Upper lobe of left lung (tissue), 6 donors: ENCODE results near the gene LHFPL2. TPM values are rescaled to one million over a fixed set of nuclear protein-coding genes. Genes with fewer than 3 reads are reported as not detected.

Experiments
- ATAC-seq, 2 donors: fragments of 200-7000 bp; cut with Tn5 transposase; one replicate each; pipeline ENCODE4 v1.9.1; 2022; ENCODE audit warnings: mild to moderate bottlenecking in 2 of 2, moderate library complexity in 2 of 2; ENCODE audit not compliant: low FRiP score in 2 of 2
- DNase-seq, 2 donors: peaks; one replicate each; pipeline ENCODE4 v3.0.0-alpha.2; 2019 to 2020
- H3K27ac ChIP-seq, 4 donors: fragments of 200-600 bp; sonication (generic); one replicate each; pipeline ENCODE4 v1.5.1; 2016 to 2019
- H3K27me3 ChIP-seq, 4 donors: fragments of 200-600 bp; sonication (generic); one replicate each; pipeline ENCODE4 v1.5.1; 2017 to 2019
- H3K36me3 ChIP-seq, 4 donors: fragments of 200-600 bp; sonication (generic); one replicate each; pipeline ENCODE4 v1.5.1; 2016 to 2019
- H3K4me1 ChIP-seq, 4 donors: fragments of 200-600 bp; sonication (generic); one replicate each; pipeline ENCODE4 v1.5.1; 2018 to 2019
- H3K4me3 ChIP-seq, 4 donors: fragments of 200-600 bp; sonication (generic); one replicate each; pipeline ENCODE4 v1.5.1; 2017 to 2019; ENCODE audit warnings: mild to moderate bottlenecking in 2 of 4, moderate library complexity in 1 of 4
- H3K9me3 ChIP-seq, 4 donors: fragments of 200-600 bp; sonication (generic); one replicate each; pipeline ENCODE4 v1.5.1; 2018 to 2019
- CTCF ChIP-seq, 6 experiments: fragments of 450-650 bp in 4 of 6; fragments of 200-600 bp in 2 of 6; sonication (generic) in 2 of 6; IDR thresholded peaks; one replicate each; pipeline ENCODE4 v1.5.1; 2016 to 2019; ENCODE audit warnings: antibody characterized with exemption in 6 of 6
- EP300 ChIP-seq, 4 donors: sonication (generic); formaldehyde crosslinking; IDR thresholded peaks; one replicate each; pipeline ENCODE4 v1.5.1; 2017; ENCODE audit warnings: antibody characterized with exemption in 4 of 4, control low read depth in 2 of 4
- POLR2A ChIP-seq, 4 donors: fragments of 450-650 bp; IDR thresholded peaks; one replicate each; pipeline ENCODE4 v1.5.1; 2016 to 2017; ENCODE audit warnings: antibody characterized with exemption in 4 of 4, mild to moderate bottlenecking in 2 of 4
- POLR2AphosphoS5 ChIP-seq, 2 donors: sonication (generic); formaldehyde crosslinking; IDR thresholded peaks; one replicate each; pipeline ENCODE4 v1.5.1; 2017; ENCODE audit warnings: antibody characterized with exemption in 2 of 2
- WGBS, 2 donors: methylation state at CpG; one replicate each; pipeline ENCODE4 v1.1.5; 2017 to 2018; 5-methylcytosine and 5-hydroxymethylcytosine counted together
- total RNA-seq, 6 donors: library from RNA; depleted of rRNA in 4 of 6; stranded (reverse); fragments of >200 nt in 4 of 6; gene quantifications; one replicate each; pipeline versions ENCODE4 v1.1.0 to v1.2.1, GENCODE V29; 2016 to 2021
- donor health status: DM: no; HTN: no; CAD: no; lungs with moderate emphysema.
- donor health status: DM: no; HTN: yes; CAD: no; lungs with severe emphysema.

The LHFPL2 gene
- total RNA-seq, 6 donors from 2014 or later = 17.3 to 69.5 (median 32.9) TPM

GRCh38 chr5:78514427-78515330 is 133.9 kb downstream of the LHFPL2 start:
- no peaks in the 10 kb centered on the region for H3K27me3 ChIP-seq
- no peak overlapping the region for H3K27ac ChIP-seq
- peaks cover 26 to 39% (median 29%) of the 10 kb centered on the region in 4 donors for H3K4me1 ChIP-seq
- H3K36me3 ChIP-seq = no peaks in the 10 kb centered on the region
- DNase-seq (no peak), ATAC-seq (no peak)
- WGBS, 2 donors = 67 to 76% methylated on average over 8 of the region's 8 CpGs
- no peak overlapping the region for H3K4me3 ChIP-seq
- H3K9me3 ChIP-seq = no peaks in the 10 kb centered on the region
- no peak for TF ChIP-seq EP300 (IDR thresholded peaks at IDR 0.05)
- TF ChIP-seq CTCF (IDR thresholded peaks at IDR 0.05) = no peak
- TF ChIP-seq POLR2A (IDR thresholded peaks at IDR 0.05) = no peak
- TF ChIP-seq POLR2AphosphoS5 (IDR thresholded peaks at IDR 0.05) = no peak

- ATAC-seq = no peak
- H3K27ac ChIP-seq = no peak overlapping the region
- 79 to 82% methylated on average over 5 to 6 of the region's 6 CpGs for WGBS, 2 donors
Measured at GRCh38 chr5:78513441-78513840, 135.1 kb downstream of the LHFPL2 start.

GRCh38 chr5:78512435-78512834 is 136.1 kb downstream of the LHFPL2 start:
- DNase-seq (no peak), ATAC-seq (no peak)
- no peaks in the 10 kb centered on the region for H3K36me3 ChIP-seq
- 96 to 97% methylated on average over 3 of the region's 3 CpGs for WGBS, 2 donors
- peaks cover 16 to 27% (median 21%) of the 10 kb centered on the region in 4 donors for H3K4me1 ChIP-seq
- no peaks in the 10 kb centered on the region for H3K9me3 ChIP-seq
- TF ChIP-seq CTCF (IDR thresholded peaks at IDR 0.05) (no peak), POLR2A (IDR thresholded peaks at IDR 0.05) (no peak), EP300 (IDR thresholded peaks at IDR 0.05) (no peak), POLR2AphosphoS5 (IDR thresholded peaks at IDR 0.05) (no peak)
- H3K4me3 ChIP-seq = no peak overlapping the region
- H3K27me3 ChIP-seq = no peaks in the 10 kb centered on the region
- no peak overlapping the region for H3K27ac ChIP-seq

More at GRCh38 chr5:78513441-78513840, 135.1 kb downstream of the LHFPL2 start:
- Histone ChIP-seq H3K4me3 (no peak overlapping the region), H3K36me3 (no peaks in the 10 kb centered on the region), H3K4me1 (peaks cover 20 to 34% (median 23%) of the 10 kb centered on the region in 4 donors), H3K27me3 (no peaks in the 10 kb centered on the region), H3K9me3 (no peaks in the 10 kb centered on the region)
- no peak for DNase-seq
- TF ChIP-seq CTCF (IDR thresholded peaks at IDR 0.05) (no peak), POLR2AphosphoS5 (IDR thresholded peaks at IDR 0.05) (no peak), POLR2A (IDR thresholded peaks at IDR 0.05) (no peak), EP300 (IDR thresholded peaks at IDR 0.05) (no peak)

GRCh38 chr5:78511121-78511906 is 137.3 kb downstream of the LHFPL2 start:
- no peaks in the 10 kb centered on the region for H3K9me3 ChIP-seq
- no peaks in the 10 kb centered on the region for H3K27me3 ChIP-seq
- H3K27ac ChIP-seq = peak overlapping the region; percentile 57 to 86 (median 72)
- ATAC-seq = peak in 1 of 2 donors; percentile 62
- peaks cover 16 to 27% (median 21%) of the 10 kb centered on the region in 4 donors for H3K4me1 ChIP-seq
- H3K36me3 ChIP-seq = no peaks in the 10 kb centered on the region
- DNase-seq = peak in 1 of 2 donors; percentile 56
- peak in 1 of 4 donors; percentile 70 for TF ChIP-seq POLR2A (IDR thresholded peaks at IDR 0.05)
- no peak for TF ChIP-seq EP300 (IDR thresholded peaks at IDR 0.05)
- TF ChIP-seq POLR2AphosphoS5 (IDR thresholded peaks at IDR 0.05) = no peak
- WGBS, 2 donors = 67 to 75% methylated on average over 8 to 10 of the region's 10 CpGs
- H3K4me3 ChIP-seq = peak overlapping the region in 1 of 4 donors; percentile 69
